Umbilical cord (tissue), 2 donors: ENCODE data around the gene MAP4K4. TPM values are rescaled to one million over a fixed set of nuclear protein-coding genes. Genes with fewer than 3 reads are reported as not detected.

Experiments
- DNase-seq: peaks from one replicate; pipeline ENCODE4 v3.0.0-alpha.2; 2015; ENCODE audit warnings: low spot score
- total RNA-seq: library from RNA; depleted of rRNA; stranded (reverse); fragments of >200 nt; gene quantifications from one replicate; pipeline ENCODE4 v1.2.3, GENCODE V29; 2014; ENCODE audit warnings: low replicate concordance; ENCODE audit not compliant: insufficient read depth

MAP4K4 gene
- 79.7 TPM for total RNA-seq

DNA sequence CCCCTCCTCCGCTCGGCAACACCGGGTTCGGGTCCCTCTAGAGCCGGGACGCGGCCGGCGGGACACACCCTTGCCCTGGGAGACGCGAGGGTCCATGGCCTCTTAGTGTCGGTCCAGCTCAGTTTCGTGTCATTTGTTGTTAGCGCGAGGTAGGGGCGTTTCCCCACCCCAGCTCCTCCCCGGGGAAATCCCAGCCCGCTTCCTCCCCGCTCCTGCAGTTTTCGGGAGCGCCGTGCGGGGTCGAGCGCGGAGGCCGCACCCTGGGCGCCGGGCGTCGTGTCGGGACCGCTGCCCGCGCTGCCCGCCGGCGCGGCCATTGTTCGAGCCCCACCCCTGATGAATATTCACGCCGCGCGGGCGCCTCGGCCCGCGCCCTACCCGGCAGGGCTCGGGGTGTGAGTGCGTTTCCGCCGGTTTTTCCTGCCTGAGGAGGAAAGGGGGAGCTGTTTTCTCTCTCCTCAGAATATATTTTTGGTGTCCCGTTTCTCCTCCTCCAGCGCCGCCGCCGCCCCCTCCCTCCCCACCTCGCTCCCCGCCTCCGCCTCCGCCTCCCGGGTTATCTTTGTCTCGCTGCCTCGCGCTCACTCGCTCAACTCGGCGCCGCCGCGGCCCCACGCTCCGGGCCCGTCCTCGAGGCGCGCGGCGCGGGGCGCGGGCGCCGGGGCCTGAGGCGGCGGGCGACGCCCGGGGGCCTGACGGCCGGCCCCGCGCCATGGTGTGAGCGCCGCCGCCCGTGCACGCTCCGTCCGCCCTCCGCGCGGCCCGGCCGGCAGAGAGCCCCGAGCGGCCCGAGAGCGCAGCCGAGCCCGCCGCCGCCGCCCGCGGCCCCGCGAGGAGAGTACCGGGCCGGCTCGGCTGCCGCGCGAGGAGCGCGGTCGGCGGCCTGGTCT lies at the start of gene MAP4K4:
Gene MAP4K4 (plus strand): TSS at position 584 of the 890 bp plus-strand sequence. CDS start 374 bp downstream, outside the sequence.
- peak; percentile 93 for DNase-seq

GRCh38 chr2:101653469-101653868 lies 44.0 kb upstream of the MAP4K4 start:
- DNase-seq = no peak

- no peak for DNase-seq
These were observed 41.6 kb upstream of the MAP4K4 start for GRCh38 chr2:101655702-101656422.

DNA sequence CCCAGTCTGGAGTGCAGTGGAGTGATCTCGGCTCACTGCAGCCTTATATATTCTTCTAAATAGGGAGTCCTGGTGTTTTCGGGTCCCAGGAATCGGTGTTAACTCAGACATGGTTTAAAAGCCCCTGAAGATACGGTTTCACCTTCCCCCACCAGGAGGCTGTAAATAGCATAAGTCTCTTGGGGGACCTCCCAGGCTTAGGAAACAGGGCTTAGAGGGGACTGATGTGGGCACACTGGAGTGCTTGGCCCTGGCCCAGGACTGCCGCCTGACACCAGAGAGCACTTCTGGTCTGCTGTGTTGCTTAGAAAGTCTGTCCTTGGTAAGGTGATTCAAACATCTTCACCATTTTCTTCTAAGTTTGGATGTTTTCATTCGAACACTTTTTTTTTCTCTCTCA lies 39.7 kb upstream of the MAP4K4 start:
- no peak for DNase-seq

DNA sequence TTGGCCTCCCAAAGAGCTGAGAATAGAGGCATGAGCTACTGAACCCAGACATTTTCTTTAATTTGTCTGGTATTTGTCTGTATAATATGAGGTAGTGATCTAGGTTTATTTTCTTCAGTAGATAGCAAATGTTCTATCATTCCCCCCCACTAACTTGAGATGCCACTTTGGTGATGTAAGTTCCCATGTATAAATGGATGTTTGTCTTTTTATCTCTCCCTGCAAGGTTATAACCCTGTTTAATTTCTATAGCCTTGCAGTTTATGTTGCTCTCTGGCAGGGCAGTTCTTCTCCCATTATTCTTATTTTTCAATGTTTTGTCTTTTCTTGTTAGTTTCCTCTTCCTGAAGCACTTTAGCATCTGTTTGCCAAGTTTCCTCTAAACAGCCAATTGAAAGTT lies 39.1 kb upstream of the MAP4K4 start:
- no peak for DNase-seq

GRCh38 chr2:101665312-101665711 lies 32.2 kb upstream of the MAP4K4 start:
- no peak for DNase-seq

DNA sequence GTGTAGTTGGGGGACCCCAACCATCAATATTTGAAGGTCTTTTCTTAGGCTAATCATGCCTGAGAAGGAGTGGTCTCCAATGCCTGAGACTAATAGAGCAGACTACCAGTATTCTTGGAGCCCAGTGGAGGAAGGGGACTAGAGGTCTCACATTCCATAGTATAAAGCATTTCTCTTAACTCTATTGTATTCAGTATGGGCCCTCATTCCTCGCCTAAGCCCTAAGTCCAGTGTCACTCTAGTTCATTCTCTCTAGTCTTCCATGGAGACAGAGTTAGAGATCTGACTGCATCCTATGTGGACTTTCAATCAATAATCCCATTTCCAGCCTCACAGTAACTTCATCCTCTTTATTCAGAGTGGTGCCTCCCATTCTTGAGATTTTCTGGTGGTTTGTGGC lies 29.7 kb upstream of the MAP4K4 start:
- DNase-seq = no peak

DNA sequence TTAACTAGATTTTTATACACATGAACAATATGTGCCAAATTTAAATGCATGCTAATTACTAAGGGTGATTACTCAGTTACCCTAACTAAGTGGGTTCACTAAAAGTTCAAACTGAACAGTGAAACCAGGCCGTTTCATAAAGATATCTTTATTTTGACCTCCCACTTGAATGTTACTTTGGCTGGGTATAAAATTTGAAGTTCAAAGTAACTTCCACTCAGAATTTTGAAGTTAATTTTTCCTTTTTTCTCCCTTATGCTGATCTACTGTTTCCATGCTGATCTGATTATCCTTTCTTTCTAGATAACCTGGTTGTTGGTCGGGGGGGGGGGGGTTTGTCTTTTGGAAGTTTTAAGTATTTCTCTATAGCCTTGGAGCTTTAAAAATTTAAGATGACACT lies 25.5 kb upstream of the MAP4K4 start:
- no peak for DNase-seq

DNA sequence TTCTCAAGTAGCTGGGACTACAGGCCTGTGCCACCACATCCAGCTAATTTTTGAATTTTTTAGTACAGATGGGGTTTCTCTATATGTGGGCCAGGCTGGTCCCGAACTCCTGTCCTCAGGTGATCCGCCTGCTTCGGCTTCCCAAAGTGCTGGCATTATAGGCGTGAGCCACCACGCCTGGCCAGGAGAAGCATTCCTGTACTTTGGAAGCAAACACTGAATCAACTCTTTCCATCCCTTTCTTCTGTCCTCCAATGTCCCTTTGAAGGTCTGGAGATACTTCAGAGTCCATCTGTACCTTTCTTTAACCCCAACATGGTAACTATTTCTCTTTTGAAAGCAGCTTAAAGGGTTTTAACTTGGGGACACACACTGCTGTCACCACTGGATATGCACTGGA lies 23.6 kb upstream of the MAP4K4 start:
- DNase-seq = no peak

- DNase-seq = no peak
These were observed 22.0 kb upstream of the MAP4K4 start for GRCh38 chr2:101675512-101675911.

DNA sequence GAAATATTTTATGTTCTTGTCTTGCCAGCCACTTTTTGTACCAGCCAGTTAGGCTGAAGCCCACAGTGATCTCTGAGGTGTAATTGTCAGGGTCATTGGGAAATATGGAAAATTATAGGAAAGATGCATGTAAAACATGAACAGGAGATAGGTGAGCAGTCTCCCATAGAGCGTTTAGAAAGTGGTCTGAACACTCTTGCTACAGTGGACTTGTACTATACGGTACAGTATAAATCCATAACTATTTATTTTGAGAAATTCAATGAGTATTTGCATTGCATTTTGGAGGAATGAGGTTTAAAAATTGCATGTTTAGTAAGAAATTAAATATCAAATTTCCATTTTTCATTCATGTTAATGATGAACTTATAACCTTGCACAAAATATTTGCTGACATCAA lies 20.8 kb upstream of the MAP4K4 start:
- no peak for DNase-seq

DNA sequence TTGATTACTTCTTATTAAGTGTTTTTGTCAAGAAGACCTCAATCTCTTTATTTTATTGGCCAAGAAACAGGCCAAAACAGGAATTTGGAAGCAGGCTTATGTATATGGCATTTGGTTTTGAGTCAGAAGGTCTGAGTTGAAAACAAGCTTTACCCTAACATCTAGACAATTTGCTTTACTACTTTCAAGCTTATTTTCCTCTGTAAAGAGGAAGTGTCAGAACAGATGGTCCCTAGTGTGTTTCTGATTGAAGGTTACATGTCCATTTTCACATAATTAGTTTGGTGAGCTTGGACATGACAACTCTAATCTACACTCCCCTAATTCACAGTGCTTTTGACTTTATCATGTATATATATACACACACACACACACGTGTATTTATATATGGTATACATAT lies 19.8 kb upstream of the MAP4K4 start:
- no peak for DNase-seq

GRCh38 chr2:101678379-101678778 lies 19.1 kb upstream of the MAP4K4 start:
- DNase-seq = no peak

- DNase-seq = no peak
These were observed 18.3 kb upstream of the MAP4K4 start for GRCh38 chr2:101679037-101679726.

DNA sequence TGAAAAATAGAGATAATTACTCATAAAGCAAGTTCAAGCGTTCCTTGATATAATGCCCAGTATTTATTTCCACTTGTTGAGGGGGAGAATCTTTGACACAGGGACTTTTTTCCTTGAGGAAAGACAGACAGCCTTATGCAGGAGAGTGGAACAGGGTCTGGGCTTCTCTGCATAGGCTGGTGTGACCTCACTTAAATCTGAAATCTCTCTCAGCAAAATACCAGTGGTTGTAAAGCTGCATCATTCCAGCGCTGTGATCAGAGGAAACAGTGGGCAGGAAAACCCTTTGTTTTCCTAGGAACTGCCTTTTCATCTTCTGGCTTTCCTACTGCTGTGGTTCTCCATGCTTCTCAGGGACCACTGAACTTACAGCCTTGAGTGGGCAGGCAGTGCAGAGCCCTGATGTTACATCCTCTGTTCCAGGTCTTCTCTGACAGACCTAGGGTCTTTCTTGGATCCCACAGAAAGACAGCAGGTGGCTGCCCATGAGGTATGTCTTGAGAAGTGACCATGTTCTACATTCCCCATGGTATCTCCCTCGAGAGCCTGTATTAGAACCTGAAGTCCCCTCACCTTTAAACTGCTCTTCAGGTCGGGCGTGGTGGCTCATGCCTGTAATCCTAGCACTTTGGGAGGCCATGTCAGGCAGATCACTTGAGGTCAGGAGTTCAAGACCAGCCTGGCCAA lies 17.6 kb upstream of the MAP4K4 start:
- peak; percentile 28 for DNase-seq

- DNase-seq = no peak
These were observed 15.2 kb upstream of the MAP4K4 start for GRCh38 chr2:101682311-101682710.

DNA sequence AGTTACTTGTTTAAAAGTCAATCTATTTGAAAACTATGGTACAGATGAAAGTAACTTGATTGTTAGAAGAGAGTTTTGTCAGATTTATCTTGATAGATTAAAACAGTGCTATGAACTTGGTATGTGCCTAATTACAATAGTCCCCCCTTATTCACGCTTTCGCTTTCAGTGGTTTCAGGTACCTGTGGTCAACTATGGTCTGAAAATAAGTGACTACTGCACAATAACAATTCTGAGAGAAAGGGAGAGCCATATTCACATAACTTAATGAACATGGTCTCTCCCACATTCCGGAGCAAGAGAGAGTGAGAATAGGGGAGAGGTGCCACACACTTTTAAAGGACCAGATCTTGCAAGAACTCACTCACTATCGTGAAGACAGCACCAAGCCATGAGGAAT lies 13.2 kb upstream of the MAP4K4 start:
- DNase-seq = no peak

DNA sequence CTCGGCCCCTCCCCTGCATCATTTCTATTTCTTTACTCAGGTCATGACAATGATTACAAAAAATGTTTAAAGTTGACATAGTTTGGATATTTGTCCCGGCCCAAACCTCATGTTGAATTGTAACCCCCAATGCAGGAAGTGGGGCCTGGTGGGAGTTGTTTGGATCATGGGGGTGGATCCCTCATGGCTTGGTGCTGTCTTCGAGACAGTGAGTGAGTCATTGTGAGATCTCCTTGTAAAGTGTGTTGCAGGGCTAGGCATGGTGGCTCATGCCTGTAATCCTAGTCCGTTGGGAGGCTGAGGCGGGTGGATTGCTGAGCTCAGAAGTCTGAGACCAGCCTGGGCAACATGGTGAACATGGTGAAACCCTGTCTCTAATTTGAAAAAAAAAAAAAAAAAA lies 9.2 kb upstream of the MAP4K4 start:
- no peak for DNase-seq

- DNase-seq = no peak
These were observed 8.2 kb upstream of the MAP4K4 start for GRCh38 chr2:101689114-101689825.

DNA sequence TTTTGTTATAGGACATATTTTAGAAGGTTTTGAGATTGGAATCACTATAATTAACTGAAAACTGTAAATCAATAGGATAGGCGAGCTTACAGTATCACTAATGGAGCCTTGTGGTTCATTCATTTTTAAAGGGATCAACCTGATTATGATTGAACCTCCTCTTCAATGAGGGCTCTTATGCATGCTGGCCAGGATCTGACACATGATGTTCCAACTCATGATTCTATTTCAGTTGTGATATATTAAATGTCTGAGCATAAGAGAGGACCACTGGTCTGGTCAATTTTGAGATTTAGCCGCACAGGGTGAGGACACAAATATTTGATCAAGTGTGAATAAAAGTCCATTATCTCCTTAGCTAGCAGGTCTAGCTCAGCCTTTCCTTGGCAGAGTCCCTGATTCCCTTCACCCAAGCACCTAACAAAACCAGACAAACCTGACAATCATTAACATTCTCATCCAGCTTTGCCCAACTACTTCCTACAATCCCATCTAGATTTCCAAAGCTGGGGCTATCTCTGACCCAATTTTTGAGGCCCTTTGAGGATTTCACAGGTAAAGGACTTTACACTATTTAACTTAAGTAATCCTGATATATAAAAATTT lies 6.9 kb upstream of the MAP4K4 start:
- DNase-seq = no peak

- DNase-seq = no peak
These were observed 5.5 kb upstream of the MAP4K4 start for GRCh38 chr2:101692041-101692440.
